Stimulated activated CD4-positive, alpha-beta T cell treated with anti-CD3 and anti-CD28 coated beads, TNF-alpha, amount 100 ng/mL, for 48 hours (primary cell): ENCODE results near the gene FAM219B.
A peak's percentile ranks its signal among the peaks of the same experiment; 100 is the strongest.
"Not testable (repeated sequence)": the region's sequence is repeated elsewhere in the genome, so short reads cannot be mapped to it uniquely, and the experiment has no call there.

Experiments
- DNase-seq, 3 donors: peaks; one replicate each; pipeline ENCODE4 v3.0.0-alpha.2; 2020; ENCODE audit warnings: low read depth in 3 of 3

FAM219B gene, protein sequence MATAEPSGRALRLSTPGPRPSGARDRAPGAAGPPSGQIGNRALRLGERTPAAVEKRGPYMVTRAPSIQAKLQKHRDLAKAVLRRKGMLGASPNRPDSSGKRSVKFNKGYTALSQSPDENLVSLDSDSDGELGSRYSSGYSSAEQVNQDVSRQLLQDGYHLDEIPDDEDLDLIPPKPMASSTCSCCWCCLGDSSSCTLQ

DNA sequence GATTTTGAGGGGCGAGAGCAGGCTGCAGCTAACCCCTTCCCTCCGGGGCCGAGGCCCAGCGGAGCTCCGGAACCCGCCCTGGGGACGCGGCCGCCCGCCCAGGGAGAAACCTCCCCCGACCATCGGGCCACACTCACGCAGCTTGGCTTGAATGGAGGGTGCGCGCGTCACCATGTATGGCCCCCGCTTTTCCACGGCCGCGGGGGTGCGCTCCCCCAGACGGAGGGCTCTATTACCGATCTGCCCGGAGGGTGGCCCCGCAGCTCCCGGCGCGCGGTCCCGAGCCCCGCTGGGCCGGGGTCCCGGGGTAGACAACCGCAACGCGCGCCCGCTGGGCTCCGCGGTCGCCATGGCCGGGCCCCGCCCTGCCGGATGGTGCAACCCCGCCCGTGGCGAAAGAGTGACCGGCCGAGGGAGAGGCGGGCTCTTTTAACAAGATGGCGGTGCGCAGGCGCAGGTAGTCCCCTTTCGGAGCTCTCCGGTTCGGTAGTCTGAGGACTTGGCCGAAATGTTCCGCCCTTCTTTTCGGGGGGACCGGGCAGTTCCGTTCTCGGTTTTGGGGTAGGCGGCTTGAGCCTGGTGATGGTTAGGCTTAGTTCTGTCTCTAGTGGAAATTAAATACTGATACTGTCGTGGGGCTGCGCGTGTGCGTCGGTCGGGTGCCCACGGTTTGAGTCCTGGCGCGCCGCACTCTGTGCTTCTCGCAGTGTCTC, at the start of gene FAM219B:
TSS of gene FAM219B (minus strand) at position 402 of the 713 bp plus-strand sequence. CDS start at position 351, 51 bp downstream.
- DNase-seq: peak; percentile 56 to 71 (median 63)

DNA sequence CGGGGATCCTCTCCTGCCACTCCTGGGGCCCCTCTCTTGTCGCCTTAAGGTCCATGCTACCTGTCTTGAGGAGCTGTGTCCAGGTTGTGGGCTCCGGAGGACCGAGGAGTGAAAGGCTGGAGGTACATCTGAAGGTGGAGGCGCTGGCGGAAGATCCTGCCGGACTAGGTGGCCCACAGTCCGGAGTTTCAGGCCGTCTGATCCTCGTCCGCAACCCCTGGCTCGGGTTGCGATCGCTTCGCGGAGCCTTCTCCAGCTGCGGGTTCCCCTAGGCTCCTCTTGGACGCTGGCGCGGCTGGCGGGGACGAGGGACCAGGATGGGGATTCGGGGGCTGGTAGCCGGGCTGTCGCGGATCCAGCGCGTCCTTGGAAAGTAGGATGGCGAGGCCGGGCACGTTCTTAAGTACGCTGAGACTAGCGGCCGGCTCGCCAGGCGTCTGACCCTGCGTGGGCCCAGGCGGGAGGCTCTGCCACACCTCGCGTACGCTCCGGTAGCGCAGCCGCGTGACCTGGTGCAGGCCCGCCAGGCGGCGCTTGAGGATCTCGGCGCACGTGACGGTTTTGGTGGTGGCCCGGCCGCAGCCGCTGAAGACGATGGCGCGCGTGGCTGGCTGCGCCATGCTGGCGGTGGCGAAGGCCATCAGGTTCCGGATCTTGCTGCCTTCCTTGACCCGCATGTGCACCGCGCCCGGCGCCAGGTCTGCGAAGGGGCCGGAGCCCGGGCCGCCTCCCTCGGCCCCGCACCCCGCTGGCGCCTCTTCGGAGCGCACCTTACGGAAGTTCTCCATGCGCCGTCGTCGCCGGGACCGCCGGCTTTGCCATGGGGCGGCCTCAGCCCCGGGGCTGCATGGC, 49.4 kb upstream of the FAM219B start:
- DNase-seq: peak; percentile 44 to 61 (median 58)

DNA sequence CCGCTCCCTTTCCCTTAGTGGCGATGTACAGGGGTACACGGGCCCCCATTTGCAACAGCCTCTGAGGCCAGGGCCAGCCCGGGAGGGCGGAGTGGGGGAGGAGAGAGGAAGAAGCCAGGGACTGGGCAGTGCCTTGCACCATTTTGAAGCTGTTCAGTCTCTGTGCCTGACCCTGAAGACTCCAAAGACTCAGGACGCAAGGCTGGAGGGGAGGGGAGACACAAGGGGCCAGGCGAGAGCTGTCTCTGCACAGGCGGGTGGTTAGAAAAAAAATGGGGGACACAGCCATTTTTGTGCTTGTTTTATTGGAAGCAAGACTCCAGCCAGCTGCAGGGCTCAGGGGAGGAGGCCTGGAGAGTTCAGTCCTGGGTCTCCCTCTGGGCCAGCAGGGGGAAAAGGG, 48.4 kb upstream of the FAM219B start:
- no peak for DNase-seq

DNA sequence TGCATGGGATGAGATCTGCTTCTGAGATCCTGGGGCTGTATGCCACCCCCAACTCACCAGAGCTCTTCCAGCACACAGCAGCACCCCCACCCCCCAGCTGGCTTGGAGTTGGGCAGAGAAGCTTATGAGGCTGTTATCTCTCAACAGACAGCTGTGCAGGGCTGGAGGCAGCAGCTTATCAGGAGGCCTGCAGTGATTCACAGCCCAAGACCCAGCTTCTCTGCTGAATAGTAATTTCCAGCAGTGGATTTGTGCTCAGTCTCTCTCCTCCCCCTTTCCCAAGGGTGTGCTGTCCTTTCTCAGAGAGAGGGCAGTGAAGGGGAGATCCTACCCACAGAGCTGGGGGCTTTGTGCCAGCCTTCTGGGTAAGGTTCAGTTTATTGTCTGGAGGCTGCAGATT, 47.9 kb upstream of the FAM219B start:
- no peak for DNase-seq

DNA sequence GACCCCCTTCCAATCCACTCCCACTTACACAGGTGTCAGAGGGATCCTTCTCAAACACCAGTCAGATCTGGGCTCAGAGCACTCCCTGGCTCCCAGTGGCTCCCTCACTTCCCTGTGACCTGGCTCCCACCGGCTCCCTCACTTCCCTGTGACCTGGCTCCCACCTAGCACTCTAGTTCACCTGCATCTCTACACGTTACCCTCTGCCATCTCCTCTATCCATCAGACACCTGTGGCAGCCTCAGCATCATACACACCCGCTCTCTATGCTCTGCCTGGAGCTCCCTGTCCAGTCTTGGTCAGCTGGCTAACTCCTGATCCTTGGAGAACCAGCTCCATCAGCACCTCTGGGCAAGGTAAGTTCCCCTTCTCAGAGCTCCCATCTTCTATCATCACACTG, 44.4 kb upstream of the FAM219B start:
- DNase-seq: no peak

DNA sequence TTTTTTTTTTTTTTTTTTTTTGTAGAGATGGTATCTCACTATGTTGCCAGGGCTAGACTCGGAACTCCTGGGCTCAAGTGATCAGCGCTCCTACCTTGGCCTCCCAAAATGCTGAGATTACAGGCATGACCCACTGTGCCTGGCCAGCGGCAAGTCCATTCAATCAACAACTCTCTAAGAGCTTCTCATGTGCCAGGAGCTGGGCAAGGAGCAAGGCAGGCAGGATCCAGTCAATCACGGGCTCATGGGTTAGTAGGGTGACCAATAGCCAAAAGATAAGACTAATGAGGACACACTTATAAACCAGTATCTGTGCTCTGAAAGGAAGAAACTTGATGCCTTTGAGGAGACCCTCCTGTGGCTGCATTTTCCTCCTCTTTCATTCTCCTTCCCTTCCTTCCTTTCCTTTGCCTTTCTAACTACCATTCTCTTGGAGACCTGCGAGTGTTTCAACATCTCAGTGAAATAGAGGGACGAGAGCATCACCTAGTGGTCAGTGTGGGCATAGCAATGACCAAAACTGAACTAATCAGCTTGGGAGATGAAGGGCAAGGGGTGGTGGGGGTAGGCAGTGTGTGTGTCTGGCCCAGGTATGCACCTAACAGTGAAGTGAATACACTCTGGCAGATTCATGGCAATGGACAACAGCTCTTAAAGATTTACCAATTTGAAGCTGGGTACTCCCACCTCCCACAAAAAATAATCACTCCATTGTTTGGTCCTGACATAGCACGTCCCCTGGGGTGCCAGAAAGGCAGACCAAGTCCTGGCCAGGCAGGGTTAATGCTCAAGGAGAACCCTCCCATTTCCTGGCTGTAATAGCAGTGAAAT, 43.6 kb upstream of the FAM219B start:
- peak; percentile 55 to 72 (median 56) for DNase-seq

DNA sequence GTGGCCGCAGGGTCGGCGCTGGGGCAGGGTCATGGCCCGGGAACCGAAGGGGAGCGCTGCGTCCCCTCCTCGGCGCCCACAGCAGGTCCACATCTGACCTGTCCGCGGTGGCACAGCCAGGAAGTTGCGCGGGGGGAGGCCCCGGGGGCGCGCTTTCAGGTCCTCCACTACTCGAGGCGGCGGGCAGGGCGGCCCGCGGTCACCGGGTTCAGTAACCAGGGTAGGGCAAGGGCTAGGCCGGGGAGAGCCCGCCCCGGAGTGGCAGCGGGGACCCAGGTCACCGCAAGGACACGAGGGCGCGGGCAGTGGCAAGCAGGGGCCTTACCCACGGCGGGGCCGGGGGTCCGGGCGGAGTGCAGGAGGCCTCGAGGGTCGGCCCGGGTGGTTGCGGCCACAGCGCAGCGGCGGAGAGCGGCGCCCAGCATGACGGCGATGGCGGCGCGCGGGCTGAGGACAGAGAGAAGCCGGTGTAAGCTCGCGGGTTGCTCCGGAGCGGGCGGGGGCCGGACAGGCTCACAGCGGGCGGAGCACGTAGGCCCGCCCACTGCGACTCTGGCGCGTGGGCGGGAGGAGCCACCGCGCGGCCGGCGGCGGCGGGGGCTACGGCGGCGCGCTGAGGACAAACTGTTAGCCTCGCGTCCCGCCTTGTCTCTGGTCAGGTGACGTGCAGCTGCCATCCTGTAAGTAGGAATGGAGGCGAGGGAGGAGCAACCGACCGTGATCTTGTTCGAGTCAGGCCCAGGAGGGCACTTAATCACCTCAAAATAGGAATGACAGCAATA, 31.1 kb upstream of the FAM219B start, which contains the start of gene COX5A:
TSS of gene COX5A (minus strand) at position 484 of the 782 bp plus-strand sequence. CDS start at position 425, 59 bp downstream.
- peak; percentile 82 to 92 (median 86) for DNase-seq

DNA sequence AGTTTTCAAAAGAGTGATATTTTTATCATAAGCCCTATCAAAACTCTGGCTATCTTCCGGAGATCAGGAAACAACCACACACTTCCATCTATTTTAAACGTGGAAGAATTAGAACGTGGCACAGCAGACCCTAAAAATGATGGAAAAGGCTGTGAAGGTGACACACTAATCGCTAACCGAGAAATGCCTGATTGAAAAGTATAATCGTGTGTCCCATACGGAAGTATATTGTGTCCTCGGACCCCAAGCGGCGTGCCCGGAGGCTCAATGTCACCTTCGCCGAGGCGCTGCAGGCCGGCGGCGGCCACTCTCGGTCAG, 30.6 kb upstream of the FAM219B start:
- DNase-seq: no peak

DNA sequence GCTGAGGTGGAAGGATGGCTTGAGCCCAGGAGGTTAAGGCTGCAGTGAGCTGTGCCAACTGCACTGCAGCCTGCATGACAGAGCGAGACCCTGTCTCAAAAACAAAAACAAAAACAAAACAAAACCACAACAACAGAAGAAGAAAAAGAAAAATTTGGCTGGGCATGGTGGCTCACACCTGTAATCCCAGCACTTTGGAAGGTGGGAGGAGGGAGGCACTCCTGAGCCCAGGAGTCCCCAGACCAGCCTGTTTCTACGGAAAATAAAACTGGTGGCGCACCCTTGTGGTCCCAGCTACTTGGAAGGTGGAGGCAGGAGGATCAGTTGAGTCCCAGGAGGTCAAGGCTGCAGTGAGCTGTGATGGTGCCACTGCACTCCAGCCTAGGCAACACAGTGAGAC, 28.5 kb upstream of the FAM219B start:
- not testable (repeated sequence) for DNase-seq

DNA sequence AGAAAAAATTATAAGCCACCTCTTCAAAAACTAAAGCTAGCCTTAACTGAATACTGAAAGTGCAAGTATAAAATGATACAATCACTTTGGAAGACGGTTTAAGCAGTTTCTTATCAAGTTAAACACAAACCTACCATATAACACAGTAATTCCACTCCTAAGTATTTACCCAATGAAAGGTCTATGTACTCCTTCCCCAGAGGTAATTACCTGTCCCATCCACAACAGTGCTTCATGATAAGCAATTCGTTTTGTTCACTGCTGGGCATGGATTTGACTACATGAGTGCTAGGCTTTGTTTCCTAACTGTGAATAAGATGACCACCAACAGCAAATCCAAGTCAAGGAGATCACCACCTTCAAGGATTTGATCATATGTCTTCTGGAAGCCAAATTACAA, 26.9 kb upstream of the FAM219B start:
- DNase-seq: no peak

DNA sequence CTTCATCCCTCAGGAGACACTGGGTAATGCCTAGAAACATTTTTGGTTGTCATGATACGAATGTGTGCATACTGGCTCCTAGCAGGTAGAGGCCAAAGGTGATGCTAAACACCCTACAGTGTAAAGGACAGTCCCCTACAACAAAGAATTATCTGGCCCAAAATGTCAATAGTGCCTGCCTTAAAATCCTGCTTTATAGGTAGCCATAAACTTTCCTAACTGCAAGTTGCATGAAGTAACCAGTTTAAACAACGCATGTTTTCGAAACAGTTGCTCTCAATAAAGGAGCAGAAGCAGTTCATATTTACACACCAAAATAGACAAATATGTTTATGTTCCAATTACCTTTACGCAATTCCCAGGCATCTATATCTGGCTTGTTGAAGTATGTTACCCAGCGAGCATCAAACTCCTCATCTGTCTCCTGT, 22.1 kb upstream of the FAM219B start:
- no peak for DNase-seq

DNA sequence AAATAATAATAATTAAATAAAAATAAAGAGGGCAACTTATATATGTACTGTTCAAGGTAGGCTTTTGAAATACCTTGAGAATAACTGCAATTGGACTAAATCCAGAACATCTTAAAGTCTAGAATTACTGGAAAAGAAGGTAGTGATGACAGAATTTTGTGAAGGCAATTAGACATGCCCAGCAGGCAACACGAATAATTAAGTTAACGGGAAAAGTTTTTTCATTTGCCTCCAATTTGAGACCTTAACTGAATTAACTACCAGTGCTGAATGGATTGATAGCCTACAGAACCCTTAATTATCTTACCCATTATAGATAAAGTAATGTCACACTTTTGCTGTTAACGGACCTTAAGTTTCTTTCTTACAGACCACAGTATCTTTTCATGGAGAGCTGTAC, 17.9 kb upstream of the FAM219B start:
- no peak for DNase-seq

DNA sequence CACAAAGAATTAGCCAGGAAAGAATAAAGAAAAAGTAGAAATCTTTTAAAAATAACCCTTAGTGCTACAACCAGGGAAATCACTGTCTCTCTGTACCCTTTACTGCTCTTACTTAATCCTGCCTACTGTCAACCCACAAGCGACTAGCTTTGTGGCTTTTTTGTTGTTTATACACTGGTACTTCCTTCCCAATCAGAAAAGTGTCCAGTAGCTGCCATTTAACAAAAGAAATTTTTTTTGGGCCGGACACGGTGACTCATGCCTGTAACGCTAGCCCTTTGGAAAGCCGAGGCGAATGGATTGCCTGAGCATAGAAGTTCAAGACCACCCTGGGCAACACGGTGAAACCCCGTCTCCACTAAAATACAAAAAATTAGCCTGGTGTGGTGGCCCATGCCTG, 13.8 kb upstream of the FAM219B start:
- no peak for DNase-seq

DNA sequence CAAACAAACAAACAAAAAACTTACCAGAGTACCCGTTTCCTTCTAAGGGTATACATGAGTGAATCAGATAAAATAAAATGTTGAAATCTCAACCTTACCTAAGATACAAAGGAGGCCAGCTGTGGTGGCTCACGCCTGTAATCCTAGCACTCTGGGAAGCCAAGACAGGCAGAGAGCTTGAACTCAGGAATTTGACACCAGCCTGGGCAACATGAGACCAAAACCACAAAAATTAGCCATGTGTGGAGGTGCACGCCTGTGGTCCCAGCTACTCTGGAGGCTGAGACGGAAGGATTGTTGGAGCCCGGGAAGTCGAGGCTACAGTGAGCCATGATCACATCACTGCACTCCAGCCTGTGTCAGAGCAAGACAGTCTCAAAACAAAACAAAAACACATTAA, 11.0 kb upstream of the FAM219B start:
- no peak for DNase-seq

DNA sequence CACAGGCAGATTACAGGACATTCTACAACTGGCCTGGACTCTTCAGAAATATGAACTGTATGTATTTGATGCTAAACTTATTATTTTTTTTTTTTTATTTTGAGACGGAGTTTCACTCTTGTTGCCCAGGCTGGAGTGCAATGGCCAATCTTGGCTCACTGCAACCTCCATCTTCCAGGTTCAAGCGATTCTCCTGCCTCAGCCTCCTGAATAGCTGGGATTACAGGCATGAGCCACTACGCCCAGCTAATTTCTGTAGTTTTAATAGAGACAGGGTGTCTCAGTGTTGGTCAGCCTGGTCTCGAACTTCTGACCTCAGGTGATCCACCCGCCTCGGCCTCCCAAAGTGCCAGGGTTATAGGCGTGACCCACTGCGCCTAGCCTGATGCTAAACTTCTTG, 7.1 kb upstream of the FAM219B start:
- DNase-seq: not testable (repeated sequence)

DNA sequence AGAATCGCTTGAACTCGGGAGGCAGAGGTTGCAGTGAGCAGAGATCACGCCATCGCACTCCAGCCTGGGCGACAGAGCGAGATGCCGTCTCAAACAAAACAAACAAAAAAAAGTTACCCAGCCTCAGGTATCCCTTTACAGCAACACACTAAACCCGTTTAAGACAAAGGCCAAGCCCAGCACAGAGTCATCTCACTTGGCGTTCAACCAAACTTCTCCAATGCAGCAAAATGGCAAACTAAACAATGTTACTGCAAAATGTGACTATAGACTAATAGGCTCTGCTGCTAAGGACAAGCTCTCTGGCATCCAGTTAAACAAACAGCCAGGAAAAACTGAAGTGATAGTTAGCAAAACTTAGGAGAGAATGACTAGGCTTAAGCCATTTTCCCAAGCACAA, 6.4 kb upstream of the FAM219B start:
- DNase-seq: no peak

DNA sequence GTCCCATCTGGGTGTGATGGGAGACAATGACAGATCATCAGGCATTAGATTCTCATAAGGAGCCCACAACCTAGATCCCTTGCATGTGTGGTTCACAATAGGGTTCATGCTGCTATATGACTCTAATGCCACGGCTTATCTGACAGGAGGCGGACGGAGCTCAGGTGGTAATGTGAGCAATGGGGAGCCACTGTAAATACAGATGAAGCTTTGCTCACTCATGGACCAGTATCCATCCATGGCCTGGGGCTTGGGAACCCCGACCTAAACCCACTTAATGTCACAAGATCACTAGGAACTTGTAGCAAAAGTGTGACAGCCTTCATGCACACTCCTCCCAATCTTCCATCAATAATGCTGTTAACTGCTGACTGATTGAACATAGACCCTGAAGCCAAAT, 2.0 kb upstream of the FAM219B start:
- DNase-seq: no peak

DNA sequence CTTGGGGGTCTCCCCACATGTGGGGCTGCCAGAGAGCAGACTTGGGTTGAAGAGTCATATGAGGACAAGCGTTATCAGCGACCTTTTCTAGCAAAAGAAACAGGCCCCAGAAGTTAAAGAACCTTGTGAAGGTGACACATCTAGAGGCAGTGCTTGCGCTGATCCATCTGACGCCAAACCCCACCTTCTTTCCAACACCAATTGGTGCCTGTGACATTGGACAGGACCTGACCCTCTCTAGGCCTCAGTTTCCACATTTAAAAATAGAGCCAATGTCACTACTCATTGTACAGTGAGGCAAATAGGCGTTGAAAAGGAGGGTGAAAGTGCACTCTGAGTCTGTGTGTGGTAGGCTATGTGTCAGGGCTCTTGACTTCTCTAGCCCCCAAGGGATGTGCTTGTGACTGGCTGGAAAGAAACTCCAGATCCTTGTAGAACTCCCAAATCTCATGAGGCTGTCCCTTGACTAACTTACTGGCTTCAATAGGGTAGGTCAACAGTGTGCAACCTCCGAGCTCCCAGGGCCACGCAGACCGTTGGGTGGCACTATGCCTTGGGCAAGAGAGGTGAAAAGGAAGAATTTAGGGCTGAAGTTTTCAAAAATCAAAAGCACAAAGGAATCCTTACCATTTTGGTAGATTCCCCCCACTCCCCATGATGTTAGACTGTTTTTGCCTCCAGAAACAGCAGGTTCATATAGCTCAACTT, 666 bp upstream of the FAM219B start:
- no peak for DNase-seq

DNA sequence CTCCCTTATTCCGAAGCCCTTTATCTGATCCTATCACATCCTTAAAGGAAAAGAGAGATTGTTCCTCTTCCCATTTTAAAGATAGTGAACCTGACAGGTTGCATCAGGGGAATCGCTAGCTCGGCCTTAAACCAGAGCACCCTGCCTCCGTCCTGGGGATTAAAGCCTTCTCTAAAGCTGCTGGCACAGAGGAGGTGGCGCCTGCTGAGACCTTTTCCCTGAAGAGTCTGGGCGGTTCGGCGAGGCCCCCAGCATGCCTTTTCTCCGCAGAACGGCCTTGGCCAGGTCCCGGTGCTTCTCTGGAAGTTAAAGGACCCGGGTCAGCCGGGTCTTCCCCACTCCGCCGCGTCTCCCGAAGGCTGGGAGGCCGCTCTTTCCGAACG, 593 bp downstream of the FAM219B start:
- DNase-seq: no peak

DNA sequence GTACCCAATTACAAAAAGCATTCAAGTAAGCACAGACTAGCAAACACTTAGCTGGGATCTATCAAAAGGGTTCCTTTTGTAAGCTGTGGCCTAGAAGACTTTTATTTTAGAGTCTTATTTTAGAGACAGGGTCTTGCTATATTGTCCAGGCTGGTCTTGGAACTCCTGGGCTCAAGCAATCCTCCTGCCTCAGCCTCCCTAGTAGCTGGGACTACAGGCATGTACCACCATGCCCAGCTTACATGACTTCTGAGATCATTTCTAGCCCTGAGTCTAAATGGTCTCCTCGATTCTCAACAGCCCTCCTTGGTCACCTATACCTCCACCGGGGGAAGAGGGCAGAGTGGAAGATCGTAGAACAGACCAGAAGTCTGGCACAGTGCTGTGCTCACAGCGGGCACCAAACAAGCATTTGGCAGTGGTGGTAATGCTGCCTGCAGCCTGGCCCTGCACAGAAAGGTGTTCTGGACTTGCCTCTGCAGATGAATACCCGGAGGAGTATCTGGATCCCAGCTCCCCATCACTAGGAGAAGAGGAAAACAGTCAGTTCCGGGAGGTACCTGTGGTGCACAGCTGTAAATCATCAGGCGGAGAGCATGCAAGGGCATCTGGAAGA, 2.4 kb downstream of the FAM219B start:
- no peak for DNase-seq
